Chondrocyte (in vitro differentiated cells): ENCODE data around the gene ANO3. TPM values are rescaled to one million over a fixed set of nuclear protein-coding genes. Genes with fewer than 3 reads are reported as not detected.

Experiments
- DNase-seq: peaks from one replicate; pipeline ENCODE4 v3.0.0; 2021; ENCODE audit warnings: mixed read lengths, low spot score
- H3K27ac Mint-ChIP-seq: one replicate; pipeline ENCODE4 v1.8.0; 2021; ENCODE audit warnings: mild to moderate bottlenecking, moderate library complexity, mixed read lengths; ENCODE audit not compliant: unreplicated experiment
- H3K27me3 Mint-ChIP-seq: 2 replicates; pipeline ENCODE4 v1.8.0; 2021; ENCODE audit warnings: low read depth, mixed read lengths
- H3K36me3 Mint-ChIP-seq: 2 replicates; pipeline ENCODE4 v1.8.0; 2021; ENCODE audit warnings: low read depth, mixed read lengths
- H3K4me1 Mint-ChIP-seq: 2 replicates; pipeline ENCODE4 v1.8.0; 2021; ENCODE audit warnings: low read depth, mild to moderate bottlenecking, mixed read lengths
- H3K4me3 Mint-ChIP-seq: one replicate; pipeline ENCODE4 v1.8.0; 2021; ENCODE audit warnings: mild to moderate bottlenecking, moderate library complexity, mixed read lengths; ENCODE audit not compliant: unreplicated experiment
- H3K9me3 Mint-ChIP-seq: 2 replicates; pipeline ENCODE4 v1.8.0; 2021; ENCODE audit warnings: low read depth, mixed read lengths
- CTCF ChIP-seq: fragments of 200-600 bp; sonication (generic); IDR thresholded peaks from 2 replicates; pipeline ENCODE4 v1.5.0; 2021; ENCODE audit warnings: antibody characterized with exemption, mild to moderate bottlenecking, moderate library complexity
- total RNA-seq: library from RNA; stranded (reverse); gene quantifications from 3 replicates; pipeline ENCODE4 v1.2.1, GENCODE V29; 2021

The ANO3 gene
- total RNA-seq, 1 donor from 2014 or later, result 0.07 TPM

DNA sequence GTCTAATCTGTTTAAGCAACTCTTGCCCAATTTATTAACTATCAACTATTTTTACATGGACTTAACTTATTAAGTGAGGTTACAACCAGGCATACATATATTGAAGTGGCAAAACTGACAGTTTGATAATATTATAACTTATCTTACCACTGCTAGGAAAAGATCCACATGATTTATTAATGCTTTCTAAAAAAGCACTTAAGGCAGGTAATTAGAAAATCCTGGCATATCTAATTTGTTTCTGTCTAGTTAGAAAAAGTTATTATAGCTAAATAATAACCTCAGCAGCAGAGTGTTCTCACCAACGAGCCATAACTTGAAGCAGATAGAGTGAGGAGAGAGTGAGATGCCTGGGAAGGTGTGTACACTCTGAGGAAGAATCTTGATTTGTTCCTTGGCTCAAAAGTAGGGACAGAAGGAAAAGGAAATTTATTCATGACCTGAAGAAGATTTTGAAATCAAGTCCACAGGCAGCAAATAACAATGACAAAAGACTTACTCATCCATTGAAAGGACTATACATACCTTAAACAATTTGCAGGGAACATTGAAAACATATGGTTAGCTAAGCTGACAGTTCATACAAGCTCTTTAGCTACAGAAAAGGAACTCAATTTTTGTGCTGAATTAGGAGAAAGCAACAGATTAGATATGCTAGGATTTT lies 247.2 kb downstream of the ANO3 start:
- Mint-ChIP-seq H3K27me3 (no peaks in the 10 kb centered on the region), H3K4me3 (no peak overlapping the region), H3K4me1 (peaks cover 6% of the 10 kb centered on the region), H3K9me3 (no peaks in the 10 kb centered on the region), H3K36me3 (no peaks in the 10 kb centered on the region), H3K27ac (no peak overlapping the region)
- no peak for DNase-seq
- TF ChIP-seq CTCF, result no peak

DNA sequence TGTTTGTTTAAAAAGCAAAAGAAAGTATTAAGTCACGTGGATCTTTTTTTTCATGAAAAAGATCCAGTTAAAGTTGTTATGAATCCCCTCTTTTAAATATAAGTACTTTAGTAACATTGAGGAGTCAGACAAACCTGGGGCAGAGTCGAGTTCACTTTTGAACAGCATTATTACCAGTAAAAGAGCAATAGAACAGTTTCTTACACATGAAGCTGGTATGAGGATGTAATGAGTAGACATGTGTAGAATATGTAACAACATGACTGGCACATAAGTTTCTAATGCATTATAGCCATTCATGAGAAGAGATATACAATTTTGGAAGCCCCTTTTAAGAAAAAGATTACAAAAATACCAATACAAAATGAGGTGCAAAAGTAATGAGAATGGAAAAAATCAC lies 247.8 kb downstream of the ANO3 start:
- no peak for TF ChIP-seq CTCF
- Mint-ChIP-seq H3K36me3 (no peaks in the 10 kb centered on the region), H3K27ac (no peak overlapping the region), H3K9me3 (no peaks in the 10 kb centered on the region), H3K27me3 (no peaks in the 10 kb centered on the region), H3K4me1 (peaks cover 6% of the 10 kb centered on the region), H3K4me3 (no peak overlapping the region)
- no peak for DNase-seq

- H3K4me3 Mint-ChIP-seq, result no peak overlapping the region
- DNase-seq, result no peak
- no peaks in the 10 kb centered on the region for H3K9me3 Mint-ChIP-seq
- no peaks in the 10 kb centered on the region for H3K36me3 Mint-ChIP-seq
- H3K27ac Mint-ChIP-seq, result no peak overlapping the region
- no peak for TF ChIP-seq CTCF
- peaks cover 6% of the 10 kb centered on the region for H3K4me1 Mint-ChIP-seq
- H3K27me3 Mint-ChIP-seq, result no peaks in the 10 kb centered on the region
Observed at GRCh38 chr11:26580929-26581328, 249.0 kb downstream of the ANO3 start.

DNA sequence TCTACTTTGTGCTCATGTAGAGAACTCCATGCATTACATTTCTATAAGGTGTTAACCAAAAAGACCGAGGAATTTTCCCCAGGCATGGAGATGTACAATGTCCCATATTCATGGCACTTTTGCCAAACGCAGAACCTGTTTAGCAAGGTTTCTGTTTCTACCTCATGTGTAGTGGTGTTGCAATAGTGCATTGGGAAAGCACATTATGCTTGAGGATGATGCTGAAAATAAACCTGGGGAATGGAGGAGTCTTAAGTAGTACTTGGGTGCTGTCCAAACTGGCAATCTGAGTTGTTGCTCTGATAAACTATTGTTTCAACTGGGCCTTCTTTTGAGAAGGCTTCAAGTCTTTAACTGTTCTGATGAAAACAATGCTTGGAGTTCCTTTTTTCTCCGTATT lies 251.6 kb downstream of the ANO3 start:
- peaks cover 5% of the 10 kb centered on the region for H3K27me3 Mint-ChIP-seq
- H3K4me3 Mint-ChIP-seq, result no peak overlapping the region
- H3K9me3 Mint-ChIP-seq, result no peaks in the 10 kb centered on the region
- no peak for TF ChIP-seq CTCF
- H3K4me1 Mint-ChIP-seq, result peaks cover 6% of the 10 kb centered on the region
- no peak overlapping the region for H3K27ac Mint-ChIP-seq
- no peaks in the 10 kb centered on the region for H3K36me3 Mint-ChIP-seq
- no peak for DNase-seq

GRCh38 chr11:26584818-26585217 lies 252.9 kb downstream of the ANO3 start:
- Mint-ChIP-seq H3K4me3 (no peak overlapping the region), H3K9me3 (peaks cover 2% of the 10 kb centered on the region), H3K27ac (no peak overlapping the region), H3K4me1 (peaks cover 6% of the 10 kb centered on the region), H3K36me3 (no peaks in the 10 kb centered on the region), H3K27me3 (peaks cover 5% of the 10 kb centered on the region)
- no peak for TF ChIP-seq CTCF
- DNase-seq, result no peak
